H1 (cell line): ENCODE measurements around the gene GBA2. TPM values are rescaled to one million over a fixed set of nuclear protein-coding genes. Genes with fewer than 3 reads are reported as not detected.

Experiments
- ASH2L ChIP-seq: fragments of 200-600, 300-600 bp; sonication (generic); IDR thresholded peaks from one replicate; pipeline ENCODE4 v1.7.1; 2017; ENCODE audit warnings: low read length
- BRCA1 ChIP-seq: IDR thresholded peaks from 2 replicates; pipeline ENCODE4 v1.6.1; 2012; ENCODE audit warnings: low read depth, low read length, improper control_type of control experiment
- CHD1 ChIP-seq: IDR thresholded peaks from 2 replicates; pipeline ENCODE4 v1.6.1; 2012; ENCODE audit warnings: low read depth, low read length, improper control_type of control experiment
- EZH2 ChIP-seq: fragments of 200-600 bp; sonication (generic); IDR thresholded peaks from 2 replicates; pipeline ENCODE4 v1.7.1; 2012; ENCODE audit warnings: low read depth, mild to moderate bottlenecking, moderate library complexity, low read length, inconsistent platforms; ENCODE audit not compliant: severe bottlenecking
- GABPA ChIP-seq: IDR thresholded peaks from 2 replicates; pipeline ENCODE4 v1.6.1; 2011; ENCODE audit warnings: mild to moderate bottlenecking, low read length, moderate library complexity, borderline replicate concordance; ENCODE audit not compliant: insufficient read depth
- HDAC2 ChIP-seq, 2 experiments: fragments of 300-600 bp in 1 of 2; sonication (generic) in 1 of 2; IDR thresholded peaks; 2 replicates each; pipeline ENCODE4 v1.6.1; 2011 to 2012; ENCODE audit warnings: low read depth in 2 of 2, low read length in 2 of 2, mild to moderate bottlenecking in 2 of 2, moderate library complexity in 2 of 2, borderline replicate concordance in 1 of 2, inconsistent platforms in 1 of 2
- JUND ChIP-seq: IDR thresholded peaks from 2 replicates; pipeline ENCODE4 v1.6.1; 2011; ENCODE audit warnings: mild to moderate bottlenecking, improper control_type of control experiment, low read length
- KDM5A ChIP-seq: fragments of 200-600 bp; IDR thresholded peaks from 2 replicates; pipeline ENCODE4 v1.7.1; 2012; ENCODE audit warnings: mild to moderate bottlenecking, low read length, inconsistent platforms, mixed read lengths
- POLR2AphosphoS5 ChIP-seq: IDR thresholded peaks from 2 replicates; pipeline ENCODE4 v1.6.1; 2011; ENCODE audit warnings: low read depth, low read length
- RAD21 ChIP-seq, 2 experiments: IDR thresholded peaks in 1 of 2; conservative IDR thresholded peaks in 1 of 2; 2 replicates each; pipeline ENCODE4 v1.6.1; 2011; ENCODE audit warnings: low read depth in 2 of 2, low read length in 2 of 2, improper control_type of control experiment in 1 of 2, inconsistent platforms in 1 of 2, mild to moderate bottlenecking in 1 of 2, moderate library complexity in 1 of 2
- RBBP5 ChIP-seq: IDR thresholded peaks from 2 replicates; pipeline ENCODE4 v1.7.1; 2012; ENCODE audit warnings: low read depth, mild to moderate bottlenecking, inconsistent platforms, low read length, moderate library complexity, borderline replicate concordance
- TAF1 ChIP-seq: IDR thresholded peaks from 2 replicates; pipeline ENCODE4 v1.6.1; 2011; ENCODE audit warnings: mild to moderate bottlenecking, low read depth, low read length
- TBP ChIP-seq: IDR thresholded peaks from 2 replicates; pipeline ENCODE4 v1.6.1; 2011; ENCODE audit warnings: low read depth, low read length, improper control_type of control experiment
- YY1 ChIP-seq: IDR thresholded peaks from 2 replicates; pipeline ENCODE4 v1.6.1; 2011; ENCODE audit warnings: low read depth, mild to moderate bottlenecking, low read length
- polyA plus RNA-seq, 7 experiments: library from polyadenylated mRNA; depleted of rRNA in 3 of 7; stranded (reverse) in 5 of 7; unstranded in 2 of 7; fragments of >200 nt in 5 of 7; fragments of 200-250 nt in 2 of 7; gene quantifications; 1 replicate in 5 of 7; 2 replicates in 1 of 7; 4 replicates in 1 of 7; pipeline versions ENCODE4 v1.2.1 to v1.2.3, GENCODE V29; 2011 to 2013; ENCODE audit warnings: missing spikeins in 2 of 7, mixed read lengths in 2 of 7
- total RNA-seq: library from RNA; stranded (reverse); fragmentation: NEBNext Ultra II Directional; extraction: Animal tissue kit (Norgen Biotek cat#: 25700); gene quantifications from 2 replicates; pipeline ENCODE4 v1.2.1, GENCODE V29; 2021

GBA2 gene
- total and polyA plus RNA-seq, 2 of the 8 experiments (the other 6 are each of a cell fraction or from before 2014, with no cell fraction given): 64.2 to 71.9 TPM

GRCh38 chr9:35790385-35791296 is 41.6 kb upstream of the GBA2 start (continued):
- 0 out of 2 replicates have a peak, but pooled peaks have one; percentile 23 for TF ChIP-seq TAF1
- 0 out of 4 replicates have a peak, but pooled peaks of 1 of the 2 experiments have one; percentile 19 for TF ChIP-seq HDAC2 (IDR thresholded peaks at IDR 0.05; ENCODE audit: borderline replicate concordance in 1 of 2, low read depth in 2 of 2, low read length in 2 of 2)
- 0 out of 2 replicates have a peak, but pooled peaks have one; percentile 35 for TF ChIP-seq GABPA
- peak; percentile 33; the same call in 1 of the 2 replicates for TF ChIP-seq YY1
- 0 out of 2 replicates have a peak, but pooled peaks have one; percentile 35 for TF ChIP-seq JUND
- peak; percentile 27; the same call in 1 of the 2 replicates for TF ChIP-seq BRCA1
- TF ChIP-seq ASH2L: peak; percentile 18
- TF ChIP-seq RAD21 (IDR thresholded peaks at IDR 0.05 in 1 of 2, conservative IDR thresholded peaks at IDR 0.05 in 1 of 2; ENCODE audit: low read depth in 2 of 2, low read length in 2 of 2): peak; percentile 94
- TF ChIP-seq TBP: 0 out of 2 replicates have a peak, but pooled peaks have one; percentile 22
- no peak; the same call in 1 of the 2 replicates for TF ChIP-seq POLR2AphosphoS5
- peak; percentile 32 for TF ChIP-seq EZH2
- no peak for TF ChIP-seq KDM5A
- no peak for TF ChIP-seq RBBP5
- TF ChIP-seq CHD1: no peak
